NCI-H1436 treated with DMSO at 0.1 percent for 48 hours (cell line): ENCODE data around the gene ARHGAP33.
"Not testable (repeated sequence)": the region's sequence is repeated elsewhere in the genome, so short reads cannot be mapped to it uniquely, and the experiment has no call there.

ENCODE experiments used
- DNase-seq: peaks from one replicate; lab custom pipeline; 2025; lab: John Stamatoyannopoulos, UW

Gene ARHGAP33

DNA sequence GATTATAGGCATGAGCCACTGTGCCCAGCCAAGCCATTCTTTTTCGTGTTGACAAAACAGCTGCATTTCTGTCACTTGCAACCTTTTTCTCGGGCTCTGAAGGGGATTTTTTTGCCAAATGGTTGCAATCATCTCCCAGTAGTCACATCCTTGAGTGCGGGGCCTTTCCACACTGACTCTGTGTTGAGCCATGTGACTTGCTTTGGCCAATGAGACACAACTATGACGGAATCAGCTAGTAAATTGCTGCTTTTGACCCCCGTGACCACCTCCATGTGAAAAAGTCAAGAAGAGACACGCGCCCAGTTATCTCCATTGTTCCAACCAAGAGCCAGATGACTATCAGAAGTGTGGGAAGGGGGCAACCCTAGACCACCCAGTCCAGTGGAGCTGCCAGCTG is 58.6 kb downstream of the ARHGAP33 start:
- DNase-seq: no peak

- DNase-seq: not testable (repeated sequence)
Measured at GRCh38 chr19:35836096-35836495, 60.7 kb downstream of the ARHGAP33 start.
